ENCODE data around the gene BTRC. TPM values are rescaled to one million over a fixed set of nuclear protein-coding genes. Genes with fewer than 3 reads are reported as not detected.

The BTRC gene
- total RNA-seq, 2 experiments from 2014 or later = 14.4 to 15.5 TPM

DNA sequence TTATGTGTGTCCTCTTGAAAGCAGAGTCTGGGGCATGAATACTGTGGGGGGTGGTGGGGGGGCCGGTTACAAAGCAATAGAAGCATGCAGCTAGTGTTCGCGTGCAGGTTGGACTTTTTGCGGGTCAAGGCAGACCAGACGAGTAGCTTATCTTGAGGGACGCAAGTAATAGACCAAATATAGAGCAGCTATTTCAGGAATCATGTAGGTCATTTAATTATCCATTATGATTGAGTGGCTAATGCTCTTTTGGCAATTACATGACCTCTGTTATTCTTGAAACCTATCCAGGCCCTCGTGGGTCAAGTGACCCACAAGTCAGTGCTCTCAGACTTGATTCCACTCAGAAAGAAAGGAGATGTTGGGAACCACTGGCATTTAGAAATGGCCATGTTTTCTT is 93.0 kb downstream of the BTRC start:
- Mint-ChIP-seq H3K4me3 (no peak overlapping the region), H3K36me3 (ENCODE audit: low read depth) (no peaks in the 10 kb centered on the region), H3K4me1 (peaks cover 3% of the 10 kb centered on the region), H3K9me3 (no peaks in the 10 kb centered on the region), H3K27me3 (peaks cover 17% of the 10 kb centered on the region), H3K27ac (no peak overlapping the region)
- no peak for DNase-seq
- POLR2A ChIA-PET = no interaction called here
- CTCF ChIA-PET = interaction anchor here (1.1 to 1.6 kb wide), 2 partner anchors 156 to 233 kb away, joined by 3 to 4 read pairs; no protein-coding TSS in a partner anchor

GRCh38 chr10:101447477-101447876 is 93.5 kb downstream of the BTRC start:
- no peaks in the 10 kb centered on the region for H3K36me3 Mint-ChIP-seq (ENCODE audit: low read depth)

GRCh38 chr10:101450277-101451080 is 96.5 kb downstream of the BTRC start:
- no peaks in the 10 kb centered on the region for H3K9me3 Mint-ChIP-seq
- no peak overlapping the region for H3K4me3 Mint-ChIP-seq
- ChIA-PET CTCF (interaction anchor here (6.0 kb wide), 1 partner anchor 16 kb away, joined by 46 read pairs; no protein-coding TSS in a partner anchor), POLR2A (no interaction called here)
- H3K36me3 Mint-ChIP-seq (ENCODE audit: low read depth) = no peaks in the 10 kb centered on the region
- H3K27me3 Mint-ChIP-seq = peaks cover 20% of the 10 kb centered on the region
- no peak for DNase-seq
- peaks cover 22% of the 10 kb centered on the region for H3K4me1 Mint-ChIP-seq
- no peak overlapping the region for H3K27ac Mint-ChIP-seq

More at GRCh38 chr10:101447477-101447876, 93.5 kb downstream of the BTRC start:
- H3K27me3 Mint-ChIP-seq = peaks cover 17% of the 10 kb centered on the region
- peaks cover 2% of the 10 kb centered on the region for H3K4me1 Mint-ChIP-seq
- DNase-seq = no peak
- ChIA-PET CTCF (interaction anchor here (1.1 to 1.6 kb wide), 2 partner anchors 157 to 233 kb away, joined by 3 to 4 read pairs; no protein-coding TSS in a partner anchor), POLR2A (no interaction called here)
- no peak overlapping the region for H3K4me3 Mint-ChIP-seq
- no peak overlapping the region for H3K27ac Mint-ChIP-seq
- H3K9me3 Mint-ChIP-seq = no peaks in the 10 kb centered on the region

GRCh38 chr10:101451261-101451660 is 97.3 kb downstream of the BTRC start:
- DNase-seq = no peak
- H3K27ac Mint-ChIP-seq = no peak overlapping the region
- H3K27me3 Mint-ChIP-seq = peaks cover 23% of the 10 kb centered on the region
- no peak overlapping the region for H3K4me3 Mint-ChIP-seq
- no peaks in the 10 kb centered on the region for H3K36me3 Mint-ChIP-seq (ENCODE audit: low read depth)
- CTCF ChIA-PET = interaction anchor here (6.0 kb wide), 1 partner anchor 15 kb away, joined by 46 read pairs; no protein-coding TSS in a partner anchor
- H3K4me1 Mint-ChIP-seq = peaks cover 22% of the 10 kb centered on the region
- POLR2A ChIA-PET = no interaction called here
- no peaks in the 10 kb centered on the region for H3K9me3 Mint-ChIP-seq

DNA sequence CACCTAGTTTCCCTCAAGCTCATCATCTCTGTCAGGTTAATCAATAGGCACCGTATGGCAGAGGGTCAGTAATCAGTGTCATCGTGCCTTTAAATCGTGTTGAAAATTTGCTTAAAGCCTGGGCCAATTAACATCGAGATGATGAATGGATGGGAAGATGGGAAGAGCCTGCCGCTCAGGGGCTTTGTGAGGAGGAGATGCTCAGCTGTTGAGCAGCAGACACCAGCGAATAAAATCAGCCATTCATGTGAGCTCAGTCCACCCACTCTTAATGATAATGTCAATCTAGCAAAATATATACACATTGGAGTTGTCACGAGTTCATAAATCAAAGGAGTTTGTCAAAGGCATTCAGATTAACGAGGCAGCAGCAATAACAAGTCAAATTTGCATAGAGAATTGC is 97.7 kb downstream of the BTRC start:
- Mint-ChIP-seq H3K4me1 (peaks cover 22% of the 10 kb centered on the region), H3K27ac (no peak overlapping the region), H3K27me3 (peaks cover 24% of the 10 kb centered on the region), H3K4me3 (no peak overlapping the region), H3K36me3 (ENCODE audit: low read depth) (no peaks in the 10 kb centered on the region), H3K9me3 (no peaks in the 10 kb centered on the region)
- POLR2A ChIA-PET = no interaction called here
- no peak for DNase-seq
- CTCF ChIA-PET = interaction anchor here (1.7 to 6.0 kb wide), 3 partner anchors 8 to 237 kb away, joined by 3 to 46 read pairs (median 16); no protein-coding TSS in a partner anchor

DNA sequence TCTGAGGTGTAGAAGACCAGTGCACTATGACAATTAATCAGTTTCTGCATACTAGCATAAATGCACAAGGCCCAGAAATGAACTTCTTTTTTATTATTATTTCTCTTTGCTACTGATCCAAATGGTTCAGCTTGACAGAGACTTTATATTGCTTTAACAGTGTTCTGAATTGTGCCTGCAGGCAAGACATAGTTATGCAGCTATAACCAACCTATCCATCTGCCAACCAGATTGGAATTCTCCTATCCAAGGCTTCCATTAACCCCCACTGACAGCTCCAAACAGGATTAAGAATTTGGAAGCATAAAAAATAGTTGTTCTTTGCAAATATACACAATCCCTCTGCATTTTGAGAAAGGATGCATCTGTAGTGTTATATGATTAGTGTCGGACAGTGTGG is 98.2 kb downstream of the BTRC start:
- no peak for DNase-seq
- POLR2A ChIA-PET = no interaction called here

GRCh38 chr10:101452593-101452992 is 98.6 kb downstream of the BTRC start:
- Mint-ChIP-seq H3K4me3 (no peak overlapping the region), H3K27ac (no peak overlapping the region), H3K9me3 (no peaks in the 10 kb centered on the region), H3K27me3 (peaks cover 26% of the 10 kb centered on the region), H3K4me1 (peaks cover 22% of the 10 kb centered on the region), H3K36me3 (ENCODE audit: low read depth) (no peaks in the 10 kb centered on the region)
- POLR2A ChIA-PET = no interaction called here
- DNase-seq = no peak
- CTCF ChIA-PET = interaction anchor here (1.0 to 6.0 kb wide), 5 partner anchors 9 to 239 kb away, joined by 3 to 46 read pairs (median 4); no protein-coding TSS in a partner anchor

More for the DNA sequence above, 98.2 kb downstream of the BTRC start:
- Mint-ChIP-seq H3K4me1 (peaks cover 22% of the 10 kb centered on the region), H3K36me3 (ENCODE audit: low read depth) (no peaks in the 10 kb centered on the region), H3K9me3 (no peaks in the 10 kb centered on the region), H3K4me3 (no peak overlapping the region), H3K27me3 (peaks cover 25% of the 10 kb centered on the region), H3K27ac (no peak overlapping the region)
- CTCF ChIA-PET = interaction anchor here (1.7 to 6.0 kb wide), 3 partner anchors 9 to 238 kb away, joined by 3 to 46 read pairs (median 16); no protein-coding TSS in a partner anchor

DNA sequence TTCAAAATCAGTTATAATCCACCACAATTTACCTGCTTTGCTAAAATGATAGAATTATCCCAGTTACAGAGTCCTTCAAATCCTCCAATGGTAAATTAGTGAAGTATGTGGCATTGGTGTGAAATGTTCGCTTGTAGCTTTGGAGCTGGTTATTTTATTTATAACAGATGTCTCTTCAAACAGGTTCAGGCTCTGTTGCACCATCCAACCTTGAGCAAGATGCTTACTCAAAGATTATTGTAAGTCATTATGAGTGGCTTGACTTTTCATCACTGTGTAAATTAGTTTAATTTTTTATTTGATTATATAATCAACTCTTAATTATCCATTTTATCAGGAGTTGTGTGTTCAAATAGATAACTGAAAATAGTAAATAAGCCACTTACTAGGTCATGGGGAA is 99.4 kb downstream of the BTRC start:
- Mint-ChIP-seq H3K27me3 (peaks cover 26% of the 10 kb centered on the region), H3K4me3 (no peak overlapping the region), H3K9me3 (no peaks in the 10 kb centered on the region), H3K4me1 (peaks cover 22% of the 10 kb centered on the region), H3K36me3 (ENCODE audit: low read depth) (no peaks in the 10 kb centered on the region), H3K27ac (no peak overlapping the region)
- no peak for DNase-seq
- ChIA-PET CTCF (interaction anchor here (1.0 to 6.0 kb wide), 7 partner anchors 10 to 240 kb away, joined by 3 to 46 read pairs (median 3); no protein-coding TSS in a partner anchor), POLR2A (no interaction called here)

DNA sequence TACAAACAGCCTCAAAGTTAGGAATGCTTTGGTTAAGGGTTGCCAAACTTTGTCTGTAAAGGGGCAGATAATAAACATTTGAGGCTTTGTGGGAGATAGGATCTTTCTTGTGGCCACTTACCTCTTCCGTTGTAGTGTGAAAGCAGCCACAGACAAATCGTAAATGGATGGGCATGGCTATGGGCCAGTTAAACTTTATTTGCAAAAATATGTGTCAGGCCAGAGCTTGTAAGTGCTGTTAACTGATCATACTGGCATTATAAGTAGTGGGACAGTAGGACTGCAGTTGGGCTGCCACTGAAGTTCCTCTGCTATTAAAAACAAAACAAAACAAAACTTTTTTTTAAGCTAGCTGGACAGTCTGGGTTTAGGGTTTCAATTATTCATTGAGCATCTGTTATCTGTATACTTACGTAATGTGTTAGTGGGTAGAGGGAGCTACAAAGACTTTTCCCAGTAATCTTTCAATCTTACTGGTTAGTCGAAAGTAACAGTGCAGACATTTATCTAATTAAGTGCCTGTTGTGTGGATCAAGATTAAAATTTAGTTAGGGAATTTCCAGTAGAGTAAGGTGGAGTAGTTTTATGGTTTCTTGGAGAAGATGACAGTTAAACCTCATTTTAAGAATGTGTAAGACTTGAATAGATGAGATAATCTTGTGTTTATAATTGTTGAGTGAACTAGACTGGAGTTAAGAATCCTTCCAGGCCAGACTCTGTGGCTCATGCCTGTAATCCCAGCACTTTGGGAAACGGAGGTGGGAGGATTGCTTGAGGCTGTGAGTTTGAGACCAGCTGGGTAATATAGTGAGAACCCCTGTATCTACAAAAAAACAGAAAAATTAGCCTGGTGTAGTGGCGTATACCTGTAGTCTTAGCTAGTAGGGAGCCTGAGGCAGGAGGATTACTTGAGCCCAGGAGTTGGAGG is 100.1 kb downstream of the BTRC start:
- H3K27ac Mint-ChIP-seq = peak overlapping the region; percentile 26
- ChIA-PET CTCF (interaction anchor here (1.0 to 6.0 kb wide), 6 partner anchors 10 to 241 kb away, joined by 3 to 46 read pairs (median 4); no protein-coding TSS in a partner anchor), POLR2A (interaction anchor here (0.5 kb wide), 1 partner anchor 152 kb away, joined by 3 read pairs; no protein-coding TSS in a partner anchor)
- H3K4me1 Mint-ChIP-seq = peaks cover 22% of the 10 kb centered on the region
- H3K9me3 Mint-ChIP-seq = no peaks in the 10 kb centered on the region
- H3K36me3 Mint-ChIP-seq (ENCODE audit: low read depth) = no peaks in the 10 kb centered on the region
- H3K4me3 Mint-ChIP-seq = peak overlapping the region; percentile 0
- peaks cover 26% of the 10 kb centered on the region for H3K27me3 Mint-ChIP-seq
- no peak for DNase-seq

- CTCF ChIA-PET = interaction anchor here (1.3 kb wide), 1 partner anchor 15 kb away, joined by 3 read pairs; no protein-coding TSS in a partner anchor
- Mint-ChIP-seq H3K4me3 (no peak overlapping the region), H3K27ac (no peak overlapping the region), H3K27me3 (peaks cover 10% of the 10 kb centered on the region), H3K9me3 (no peaks in the 10 kb centered on the region), H3K36me3 (ENCODE audit: low read depth) (no peaks in the 10 kb centered on the region), H3K4me1 (peaks cover 13% of the 10 kb centered on the region)
- POLR2A ChIA-PET = no interaction called here
- DNase-seq = no peak
Measured at GRCh38 chr10:101458869-101459268, 104.9 kb downstream of the BTRC start.

GRCh38 chr10:101464082-101464481 is 110.1 kb downstream of the BTRC start:
- Mint-ChIP-seq H3K36me3 (ENCODE audit: low read depth) (no peaks in the 10 kb centered on the region), H3K4me1 (peaks cover 4% of the 10 kb centered on the region), H3K4me3 (no peak overlapping the region), H3K27ac (no peak overlapping the region), H3K27me3 (no peaks in the 10 kb centered on the region), H3K9me3 (no peaks in the 10 kb centered on the region)
- no peak for DNase-seq
- ChIA-PET POLR2A (no interaction called here), CTCF (interaction anchor here (1.0 to 4.8 kb wide), 3 partner anchors 11 to 251 kb away, joined by 3 to 46 read pairs (median 43); no protein-coding TSS in a partner anchor)

DNA sequence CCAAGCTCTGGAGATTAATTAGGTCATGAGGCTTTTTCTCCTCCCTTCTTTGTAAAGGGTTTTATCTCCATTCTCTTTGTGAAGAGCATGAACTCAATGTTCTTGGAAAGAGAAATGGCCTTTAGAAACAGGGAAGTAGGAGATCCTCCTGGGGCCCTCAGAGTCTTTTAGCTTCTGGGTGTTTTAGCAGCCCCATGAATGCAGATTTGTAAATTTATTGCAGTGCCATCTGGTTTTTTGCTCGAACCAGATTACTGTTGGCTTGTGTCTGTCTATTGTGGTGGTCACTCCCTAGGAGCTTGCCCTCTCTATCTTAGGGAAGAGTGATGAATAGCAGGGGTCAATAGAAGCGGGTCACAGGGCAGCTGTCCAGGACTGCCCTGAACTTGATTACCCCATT is 110.6 kb downstream of the BTRC start:
- no peak overlapping the region for H3K4me3 Mint-ChIP-seq
- no peak for DNase-seq
- ChIA-PET CTCF (interaction anchor here (1.0 to 4.8 kb wide), 4 partner anchors 12 to 252 kb away, joined by 3 to 46 read pairs (median 23); no protein-coding TSS in a partner anchor), POLR2A (no interaction called here)
- H3K36me3 Mint-ChIP-seq (ENCODE audit: low read depth) = no peaks in the 10 kb centered on the region
- no peak overlapping the region for H3K27ac Mint-ChIP-seq
- H3K27me3 Mint-ChIP-seq = no peaks in the 10 kb centered on the region
- H3K9me3 Mint-ChIP-seq = no peaks in the 10 kb centered on the region
- H3K4me1 Mint-ChIP-seq = peaks cover 4% of the 10 kb centered on the region

All from activated CD4-positive, alpha-beta memory T cell treated with anti-CD3 and anti-CD28 coated beads, Interleukin-2, amount 10 ng/mL, durations not matched to agents 7 days and 5 days (primary cell).